HepG2 (cell line): Measurements from ENCODE around the gene DNASE1L2. TPM values are rescaled to one million over a fixed set of nuclear protein-coding genes. Genes with fewer than 3 reads are reported as not detected.

Experiments used
- BCL6 ChIP-seq: IDR thresholded peaks from 2 replicates; pipeline ENCODE4 v1.6.1; 2016; ENCODE audit warnings: missing genetic modification reagents, missing compliant biosample characterization
- CREBL2 ChIP-seq: sonication (generic); formaldehyde crosslinking; IDR thresholded peaks from 2 replicates; pipeline ENCODE4 v1.8.1; 2023; ENCODE audit warnings: missing genetic modification reagents, mild to moderate bottlenecking, borderline replicate concordance
- CSRNP2 ChIP-seq: sonication (generic); formaldehyde crosslinking; conservative IDR thresholded peaks from 2 replicates; pipeline ENCODE4 v1.8.0; 2022; ENCODE audit warnings: low read depth, missing genetic modification reagents
- ETV5 ChIP-seq: IDR thresholded peaks from 2 replicates; pipeline ENCODE4 v1.6.1; 2018; ENCODE audit warnings: missing biosample characterization, missing genetic modification reagents, inconsistent platforms, borderline replicate concordance
- GTF2F1 ChIP-seq: fragments of 150-350 bp; IDR thresholded peaks from 2 replicates; pipeline ENCODE4 v1.6.1; 2014; ENCODE audit warnings: low read length
- NR2F1 ChIP-seq, 2 experiments: fragments of 450-650 bp in 1 of 2; formaldehyde crosslinking in 1 of 2; IDR thresholded peaks; 2 replicates each; pipeline versions ENCODE4 v1.5.0 to v1.6.1; 2016 to 2020; ENCODE audit warnings: mild to moderate bottlenecking in 1 of 2, missing compliant biosample characterization in 1 of 2, missing genetic modification reagents in 1 of 2, moderate library complexity in 1 of 2
- PATZ1 ChIP-seq: sonication (generic); formaldehyde crosslinking; IDR thresholded peaks from 2 replicates; pipeline ENCODE4 v1.4.0; 2020; ENCODE audit warnings: missing genetic modification reagents
- RAD21 ChIP-seq: fragments of 450-650 bp; formaldehyde crosslinking; IDR thresholded peaks from 2 replicates; pipeline ENCODE4 v1.5.0; 2020; ENCODE audit warnings: mild to moderate bottlenecking
- RAD51 ChIP-seq: fragments of 450-650 bp; IDR thresholded peaks from 2 replicates; pipeline ENCODE4 v1.6.1; 2016; ENCODE audit warnings: borderline replicate concordance
- RARA ChIP-seq: IDR thresholded peaks from 2 replicates; pipeline ENCODE4 v1.6.1; 2016; ENCODE audit warnings: missing genetic modification reagents, missing compliant biosample characterization
- SP140L ChIP-seq: sonication (generic); formaldehyde crosslinking; IDR thresholded peaks from 2 replicates; pipeline ENCODE4 v1.4.0; 2020; ENCODE audit warnings: missing genetic modification reagents, borderline replicate concordance
- ZHX1 ChIP-seq: sonication (generic); formaldehyde crosslinking; IDR thresholded peaks from 2 replicates; pipeline ENCODE4 v1.8.1; 2022; ENCODE audit warnings: low read depth, mild to moderate bottlenecking, missing genetic modification reagents
- ZMAT5 ChIP-seq: sonication (generic); formaldehyde crosslinking; IDR thresholded peaks from 2 replicates; pipeline ENCODE4 v1.5.0; 2020; ENCODE audit warnings: mild to moderate bottlenecking, low read depth, missing genetic modification reagents, borderline replicate concordance
- ZNF143 ChIP-seq: sonication (generic); formaldehyde crosslinking; IDR thresholded peaks from 2 replicates; pipeline ENCODE4 v1.4.0; 2020; ENCODE audit warnings: missing genetic modification reagents
- ZNF343 ChIP-seq: sonication (generic); formaldehyde crosslinking; IDR thresholded peaks from 2 replicates; pipeline ENCODE4 v1.4.0; 2020; ENCODE audit warnings: mild to moderate bottlenecking, missing genetic modification reagents
- ZNF629 ChIP-seq: sonication (generic); formaldehyde crosslinking; conservative IDR thresholded peaks from 2 replicates; pipeline ENCODE4 v1.5.0; 2020; ENCODE audit warnings: missing genetic modification reagents
- ZNF737 ChIP-seq: sonication (generic); formaldehyde crosslinking; IDR thresholded peaks from 2 replicates; pipeline ENCODE4 v1.5.0; 2020; ENCODE audit warnings: missing genetic modification reagents, mild to moderate bottlenecking, borderline replicate concordance
- ZSCAN21 ChIP-seq: sonication (generic); formaldehyde crosslinking; IDR thresholded peaks from 2 replicates; pipeline ENCODE4 v1.8.0; 2022; ENCODE audit warnings: mild to moderate bottlenecking, missing genetic modification reagents, moderate library complexity, borderline replicate concordance
- polyA plus RNA-seq, 8 experiments: library from polyadenylated mRNA; depleted of rRNA in 3 of 8; stranded (reverse) in 7 of 8; unstranded in 1 of 8; fragments of >200 nt; fragmentation: Illumina TruSeq in 4 of 8; extraction: Trizol in 4 of 8; gene quantifications; 2 replicates each; pipeline versions ENCODE4 v1.2.1 to v1.2.3, GENCODE V29; 2011 to 2016; ENCODE audit warnings: low read depth in 4 of 8, missing spikeins in 1 of 8, mixed read lengths in 1 of 8; ENCODE audit not compliant: insufficient read depth in 1 of 8
- total RNA-seq, 5 experiments: library from RNA; depleted of rRNA; stranded (reverse); fragments of >200 nt; fragmentation: Illumina TruSeq; extraction: Trizol; gene quantifications; 2 replicates each; pipeline ENCODE4 v1.2.3, GENCODE V29; 2016; ENCODE audit warnings: low read depth in 1 of 5

Gene DNASE1L2
- total and polyA plus RNA-seq, 2 of the 13 experiments (the other 11 are each of a cell fraction or from before 2014, with no cell fraction given): 0.44 to 0.50 TPM

- TF ChIP-seq ZHX1 (no peak), ZNF629 (CRISPR knock-in tag) (no peak), CSRNP2 (no peak), ZSCAN21 (CRISPR knock-in tag) (peak; percentile 28; the same call in 1 of the 2 replicates), ETV5 (no peak), ZNF343 (no peak), PATZ1 (CRISPR knock-in tag) (no peak), ZNF737 (no peak), RAD51 (no peak), SP140L (CRISPR knock-in tag) (no peak), GTF2F1 (no peak), ZMAT5 (CRISPR knock-in tag) (no peak), RARA (CRISPR knock-in tag) (no peak), BCL6 (no peak), RAD21 (CRISPR knock-in tag) (peak; percentile 44; the same call in 1 of the 2 replicates), ZNF143 (CRISPR knock-in tag) (no peak), CREBL2 (no peak), NR2F1 (CRISPR knock-in tag; IDR thresholded peaks at IDR 0.05) (no peak)
Observed at GRCh38 chr16:2213817-2214718, 22.2 kb upstream of the DNASE1L2 start (continued).
